B cell (primary cell): ENCODE data around the gene GBA2. TPM values are rescaled to one million over a fixed set of nuclear protein-coding genes. Genes with fewer than 3 reads are reported as not detected.
A peak's percentile ranks its signal among the peaks of the same experiment; 100 is the strongest.

ENCODE experiments used
- ATAC-seq: fragments of 200-7000 bp; cut with Tn5 transposase; one replicate; pipeline ENCODE4 v1.10.0; 2021; ENCODE audit warnings: low read depth, mild to moderate bottlenecking, moderate number of reproducible peaks, moderate library complexity
- CTCF ChIA-PET: fragments of 350-600 bp; sonication (Branson Sonifier 250); formaldehyde crosslinking; loops from one replicate; lab custom pipeline; 2021; ENCODE audit warnings: antibody characterized with exemption, inconsistent platforms; lab: Charles Lee
- POLR2A ChIA-PET: fragments of 350-600 bp; sonication (Branson Sonifier 250); formaldehyde crosslinking; loops from one replicate; lab custom pipeline; 2021; ENCODE audit warnings: antibody characterized with exemption; lab: Charles Lee
- DNase-seq: peaks from one replicate; pipeline ENCODE4 v3.0.0; 2013
- H2AFZ ChIP-seq: 2 replicates; pipeline ENCODE4 v1.6.1; 2012; ENCODE audit warnings: mild to moderate bottlenecking, low read depth, low read length; ENCODE audit not compliant: insufficient read depth, poor library complexity, severe bottlenecking
- H3K27ac ChIP-seq, 2 donors: 1 replicate in 1 of 2; 2 replicates in 1 of 2; pipeline ENCODE4 v1.5.1; 2012 to 2013; ENCODE audit warnings: low read length in 2 of 2, mild to moderate bottlenecking in 2 of 2, moderate library complexity in 1 of 2
- H3K27me3 ChIP-seq, 4 experiments: fragments of 200-600 bp in 1 of 4; sonication (generic) in 1 of 4; replicated peaks in 1 of 4; 1 replicate in 2 of 4; 2 replicates in 2 of 4; pipeline versions ENCODE4 v1.6.1 to v1.7.0; 2013 to 2016; ENCODE audit warnings: low read length in 3 of 4, mild to moderate bottlenecking in 2 of 4, mixed read lengths in 1 of 4, moderate library complexity in 1 of 4; ENCODE audit not compliant: insufficient read depth in 4 of 4, control insufficient read depth in 3 of 4; ENCODE audit errors: control extremely low read depth in 1 of 4
- H3K36me3 ChIP-seq, 2 experiments: replicated peaks in 1 of 2; 1 replicate in 1 of 2; 2 replicates in 1 of 2; pipeline versions ENCODE4 v1.6.1 to v1.7.1; 2013; ENCODE audit warnings: low read length in 1 of 2; ENCODE audit not compliant: insufficient read depth in 2 of 2, control insufficient read depth in 1 of 2; ENCODE audit errors: control extremely low read depth in 1 of 2, extremely low read depth in 1 of 2
- H3K4me1 ChIP-seq, 2 donors: fragments of 200-600 bp in 1 of 2; sonication (generic) in 1 of 2; 1 replicate in 1 of 2; 2 replicates in 1 of 2; pipeline versions ENCODE4 v1.5.1 to v1.6.1; 2013 to 2017; ENCODE audit warnings: low read length in 2 of 2; ENCODE audit not compliant: control insufficient read depth in 2 of 2, insufficient read depth in 2 of 2
- H3K4me2 ChIP-seq: replicated peaks from 2 replicates; pipeline ENCODE3; 2012; ENCODE audit warnings: mild to moderate bottlenecking, low read depth, low read length; ENCODE audit not compliant: poor library complexity, severe bottlenecking
- H3K4me3 ChIP-seq, 5 experiments: fragments of 200-600 bp in 1 of 5; sonication (generic) in 1 of 5; 1 replicate in 3 of 5; 2 replicates in 2 of 5; pipeline versions ENCODE4 v1.5.1 to v1.7.0; 2011 to 2016; ENCODE audit warnings: low read length in 4 of 5, mild to moderate bottlenecking in 4 of 5, low read depth in 2 of 5, control low read depth in 1 of 5, moderate library complexity in 1 of 5; ENCODE audit not compliant: insufficient read depth in 1 of 5; ENCODE audit errors: control extremely low read depth in 1 of 5, extremely low read depth in 1 of 5
- H3K79me2 ChIP-seq: fragments of 200-600 bp; sonication (generic); one replicate; pipeline ENCODE4 v1.6.0; 2016; ENCODE audit warnings: low read length; ENCODE audit not compliant: control insufficient read depth, insufficient read depth
- H3K9ac ChIP-seq: fragments of 200-600 bp; sonication (generic); 2 replicates; pipeline ENCODE4 v1.6.1; 2017; ENCODE audit warnings: mild to moderate bottlenecking, low read length, moderate library complexity
- H3K9me3 ChIP-seq, 3 donors: one replicate each; pipeline versions ENCODE4 v1.6.1 to v1.7.1; 2013; ENCODE audit warnings: low read length in 2 of 3; ENCODE audit not compliant: control insufficient read depth in 2 of 3, insufficient read depth in 1 of 3; ENCODE audit errors: control extremely low read depth in 1 of 3
- H4K20me1 ChIP-seq: 2 replicates; pipeline ENCODE4 v1.6.0; 2012; ENCODE audit warnings: mild to moderate bottlenecking, low read length; ENCODE audit not compliant: insufficient read depth, control insufficient read depth, poor library complexity, severe bottlenecking
- H3K27ac Mint-ChIP-seq: one replicate; pipeline ENCODE4 v1.8.0; 2021; ENCODE audit warnings: mixed read lengths
- H3K27me3 Mint-ChIP-seq: one replicate; pipeline ENCODE4 v1.8.0; 2021; ENCODE audit warnings: mixed read lengths
- H3K4me1 Mint-ChIP-seq: one replicate; pipeline ENCODE4 v1.8.0; 2021; ENCODE audit warnings: mixed read lengths
- H3K4me3 Mint-ChIP-seq: one replicate; pipeline ENCODE4 v1.8.0; 2021; ENCODE audit warnings: mixed read lengths
- H3K9me3 Mint-ChIP-seq: one replicate; pipeline ENCODE4 v1.8.0; 2022; ENCODE audit warnings: mixed read lengths; ENCODE audit not compliant: insufficient read depth
- EZH2 ChIP-seq: IDR thresholded peaks from 2 replicates; pipeline ENCODE4 v1.6.1; 2012; ENCODE audit warnings: borderline replicate concordance, low read depth, mild to moderate bottlenecking, moderate library complexity, low read length; ENCODE audit not compliant: insufficient read depth, poor library complexity, severe bottlenecking
- WGBS: methylation state at CpG from one replicate; pipeline ENCODE4 v1.1.5; 2013; ENCODE audit warnings: missing lambda C conversion rate; ENCODE audit not compliant: insufficient coverage; 5-methylcytosine and 5-hydroxymethylcytosine counted together
- intact Hi-C: fragments of 100-400 bp; cut with micrococcal nuclease; formaldehyde crosslinking; loops from one replicate; pipeline ENCODE4 v1.10.0; 2022
- polyA plus RNA-seq: library from polyadenylated mRNA; depleted of rRNA; stranded (reverse); fragments of >200 nt; gene quantifications from 2 replicates; pipeline ENCODE4 v1.2.3, GENCODE V29; 2012
- total RNA-seq, 2 donors: library from RNA; stranded (reverse); fragments of 120-200 nt in 1 of 2; gene quantifications; 1 replicate in 1 of 2; 2 replicates in 1 of 2; pipeline versions ENCODE4 v1.2.3 to v1.2.4, GENCODE V29; 2013 to 2022
- TF ChIP-seq, protein P1 (sequence below): fragments of 200-600 bp; IDR thresholded peaks from one replicate; pipeline ENCODE4 v1.8.0; 2022; ENCODE audit warnings: antibody characterized with exemption, mild to moderate bottlenecking

Gene GBA2
- total and polyA plus RNA-seq, 2 donors (not counting 1 experiment from before 2014, with no cell fraction given), result 114 to 137 TPM

DNA sequence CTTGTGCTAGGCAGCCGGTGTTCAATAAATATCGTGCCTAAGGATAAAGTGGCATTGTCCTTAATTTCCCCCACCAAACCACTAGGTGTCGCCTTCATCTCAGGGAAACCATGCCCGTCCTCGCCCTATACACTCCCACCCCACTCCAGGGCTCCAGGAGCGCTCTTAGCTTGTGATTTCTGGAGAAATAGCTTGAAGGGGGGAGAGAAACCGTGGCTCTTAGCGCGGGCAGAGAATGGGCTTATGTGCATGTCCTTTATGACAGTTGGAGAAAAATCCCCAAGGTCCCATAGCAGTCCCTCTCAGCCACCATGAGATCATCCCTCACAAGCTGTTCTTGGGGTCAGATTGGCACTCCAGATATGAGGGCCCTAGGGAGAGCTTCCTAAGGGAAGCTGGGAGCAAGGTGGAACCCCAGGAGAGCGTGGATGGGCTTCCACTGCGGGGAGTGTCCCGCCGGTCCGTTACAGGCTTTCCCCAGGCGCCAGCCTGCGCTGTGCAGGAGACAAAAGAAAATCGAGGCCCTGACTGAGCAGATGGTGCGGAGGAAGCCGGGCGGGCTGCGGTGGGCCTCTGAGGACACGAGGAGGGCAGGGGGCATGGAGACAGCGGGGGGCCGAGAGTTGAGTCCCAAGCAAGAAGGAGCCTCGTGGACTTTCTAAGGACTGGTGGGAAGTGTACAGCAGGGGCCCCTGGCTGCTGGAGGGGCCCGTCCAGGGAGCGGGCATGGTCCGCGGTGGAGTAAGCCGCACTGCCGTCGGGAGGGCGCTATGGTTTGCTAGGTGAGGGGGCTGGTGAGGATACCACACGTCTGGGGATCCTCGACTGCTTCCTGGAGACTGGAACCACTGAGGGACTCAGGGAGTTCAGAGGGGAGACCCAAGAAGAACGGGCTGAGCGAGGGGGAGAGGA is 41.6 kb upstream of the GBA2 start:
- TF ChIP-seq EZH2, result no peak
- TF ChIP-seq, protein P1, sequence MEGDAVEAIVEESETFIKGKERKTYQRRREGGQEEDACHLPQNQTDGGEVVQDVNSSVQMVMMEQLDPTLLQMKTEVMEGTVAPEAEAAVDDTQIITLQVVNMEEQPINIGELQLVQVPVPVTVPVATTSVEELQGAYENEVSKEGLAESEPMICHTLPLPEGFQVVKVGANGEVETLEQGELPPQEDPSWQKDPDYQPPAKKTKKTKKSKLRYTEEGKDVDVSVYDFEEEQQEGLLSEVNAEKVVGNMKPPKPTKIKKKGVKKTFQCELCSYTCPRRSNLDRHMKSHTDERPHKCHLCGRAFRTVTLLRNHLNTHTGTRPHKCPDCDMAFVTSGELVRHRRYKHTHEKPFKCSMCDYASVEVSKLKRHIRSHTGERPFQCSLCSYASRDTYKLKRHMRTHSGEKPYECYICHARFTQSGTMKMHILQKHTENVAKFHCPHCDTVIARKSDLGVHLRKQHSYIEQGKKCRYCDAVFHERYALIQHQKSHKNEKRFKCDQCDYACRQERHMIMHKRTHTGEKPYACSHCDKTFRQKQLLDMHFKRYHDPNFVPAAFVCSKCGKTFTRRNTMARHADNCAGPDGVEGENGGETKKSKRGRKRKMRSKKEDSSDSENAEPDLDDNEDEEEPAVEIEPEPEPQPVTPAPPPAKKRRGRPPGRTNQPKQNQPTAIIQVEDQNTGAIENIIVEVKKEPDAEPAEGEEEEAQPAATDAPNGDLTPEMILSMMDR, result peak; percentile 93
- 80% methylated on average over 28 of the region's 37 CpGs for WGBS
- peaks cover 9% of the 10 kb centered on the region for H3K4me1 Mint-ChIP-seq
- peaks cover 4% of the 10 kb centered on the region for H3K27me3 Mint-ChIP-seq
- H3K27ac ChIP-seq, result no peak overlapping the region
- H2AFZ ChIP-seq, result no peak overlapping the region
- DNase-seq, result peak; percentile 79
- H4K20me1 ChIP-seq, result peaks cover 9% of the 10 kb centered on the region
- peaks cover 8% of the 10 kb centered on the region for H3K79me2 ChIP-seq
- H3K9ac ChIP-seq, result no peak overlapping the region
- intact Hi-C loops, result loop anchor here (1.0 to 2.0 kb wide), 3 partner anchors 34 to 92 kb away; no protein-coding TSS in a partner anchor
- H3K4me3 Mint-ChIP-seq, result peak overlapping the region; percentile 41
- H3K36me3 ChIP-seq, result peaks cover 0 to 5% of the 10 kb centered on the region in 2 experiments
- H3K4me3 ChIP-seq, result no peak overlapping the region
- peak overlapping the region; percentile 26 for H3K27ac Mint-ChIP-seq
- H3K9me3 Mint-ChIP-seq, result no peaks in the 10 kb centered on the region
- peaks cover 0 to 6% (median 3%) of the 10 kb centered on the region in 4 experiments for H3K27me3 ChIP-seq
- POLR2A ChIA-PET, result interaction anchor here (1.5 kb wide), 1 partner anchor 36 kb away, joined by 3 read pairs; no protein-coding TSS in a partner anchor
- H3K9me3 ChIP-seq, result no peaks in the 10 kb centered on the region
- peak; percentile 92 for ATAC-seq
- H3K4me1 ChIP-seq, result peaks cover 5% of the 10 kb centered on the region in 2 donors
- CTCF ChIA-PET, result interaction anchor here (0.6 to 6.0 kb wide), 48 partner anchors 8 to 232 kb away, joined by 3 to 176 read pairs (median 5); partner anchors contain the start of genes CREB3, FAM221B, GBA2 and HINT2
- no peak overlapping the region for H3K4me2 ChIP-seq
